ENCODE measurements around the gene ADI1. TPM values are rescaled to one million over a fixed set of nuclear protein-coding genes. Genes with fewer than 3 reads are reported as not detected.
A peak's percentile ranks its signal among the peaks of the same experiment; 100 is the strongest.
"Not testable (repeated sequence)": the region's sequence is repeated elsewhere in the genome, so short reads cannot be mapped to it uniquely, and the experiment has no call there.

ADI1 gene
- polyA plus RNA-seq, 3 donors: 72.8 to 82.5 (median 73.1) TPM

GRCh38 chr2:3451169-3451568 lies 68.2 kb downstream of the ADI1 start:
- no peak for DNase-seq (ENCODE audit: low read depth in 3 of 3, low spot score in 2 of 3)

GRCh38 chr2:3450385-3451010 lies 68.8 kb downstream of the ADI1 start:
- DNase-seq (ENCODE audit: low read depth in 3 of 3, low spot score in 2 of 3): no peak

GRCh38 chr2:3449936-3450335 lies 69.4 kb downstream of the ADI1 start:
- no peak for DNase-seq (ENCODE audit: low read depth in 3 of 3, low spot score in 2 of 3)

GRCh38 chr2:3449086-3449485 lies 70.2 kb downstream of the ADI1 start:
- peak; percentile 31 to 49 (median 38) for DNase-seq (ENCODE audit: low read depth in 3 of 3, low spot score in 2 of 3)

GRCh38 chr2:3448441-3448911 lies 70.9 kb downstream of the ADI1 start:
- not testable (repeated sequence) for DNase-seq (ENCODE audit: low read depth in 3 of 3, low spot score in 2 of 3)

- no peak for DNase-seq (ENCODE audit: low read depth in 3 of 3, low spot score in 2 of 3)
Measured at GRCh38 chr2:3447789-3448317, 71.5 kb downstream of the ADI1 start.

Other genes with a start within 250 kb of the ADI1 start
- gene EIPR1, start 141.7 kb downstream of the ADI1 start, polyA plus RNA-seq (ENCODE audit: insufficient read length in 3 of 3): 10 to 100 TPM; 24.4 to 25.7 (median 25.2) TPM
- gene TRAPPC12, start 139.8 kb downstream of the ADI1 start, polyA plus RNA-seq (ENCODE audit: insufficient read length in 3 of 3): 10 to 100 TPM; 62.0 to 67.1 (median 65.9) TPM
- 10 to 100 TPM; 17.2 to 17.8 (median 17.5) TPM for gene RNASEH1, start 38.8 kb upstream of the ADI1 start, polyA plus RNA-seq (ENCODE audit: insufficient read length in 3 of 3)
- gene RPS7, start 55.7 kb upstream of the ADI1 start, polyA plus RNA-seq (ENCODE audit: insufficient read length in 3 of 3): 1,000 to 10,000 TPM; 1,700 to 1,857 (median 1,831) TPM
- 1 to 10 TPM; 1.5 to 3.0 (median 1.6) TPM for gene COLEC11, start 75.6 kb upstream of the ADI1 start, polyA plus RNA-seq (ENCODE audit: insufficient read length in 3 of 3)
- not detected for gene ALLC, start 138.7 kb upstream of the ADI1 start, polyA plus RNA-seq (ENCODE audit: insufficient read length in 3 of 3)
- gene DCDC2C, start 184.0 kb upstream of the ADI1 start, polyA plus RNA-seq (ENCODE audit: insufficient read length in 3 of 3): under 1 TPM in 1 of 3 donors, not detected in 2; 0.31 TPM